ENCODE results near the gene INPP5F. TPM values are rescaled to one million over a fixed set of nuclear protein-coding genes. Genes with fewer than 3 reads are reported as not detected.

Gene INPP5F
- total and polyA plus RNA-seq, 9 of the 15 experiments (the other 6 are each of a cell fraction or from before 2014, with no cell fraction given) = 1.6 to 7.3 (median 6.0) TPM

DNA sequence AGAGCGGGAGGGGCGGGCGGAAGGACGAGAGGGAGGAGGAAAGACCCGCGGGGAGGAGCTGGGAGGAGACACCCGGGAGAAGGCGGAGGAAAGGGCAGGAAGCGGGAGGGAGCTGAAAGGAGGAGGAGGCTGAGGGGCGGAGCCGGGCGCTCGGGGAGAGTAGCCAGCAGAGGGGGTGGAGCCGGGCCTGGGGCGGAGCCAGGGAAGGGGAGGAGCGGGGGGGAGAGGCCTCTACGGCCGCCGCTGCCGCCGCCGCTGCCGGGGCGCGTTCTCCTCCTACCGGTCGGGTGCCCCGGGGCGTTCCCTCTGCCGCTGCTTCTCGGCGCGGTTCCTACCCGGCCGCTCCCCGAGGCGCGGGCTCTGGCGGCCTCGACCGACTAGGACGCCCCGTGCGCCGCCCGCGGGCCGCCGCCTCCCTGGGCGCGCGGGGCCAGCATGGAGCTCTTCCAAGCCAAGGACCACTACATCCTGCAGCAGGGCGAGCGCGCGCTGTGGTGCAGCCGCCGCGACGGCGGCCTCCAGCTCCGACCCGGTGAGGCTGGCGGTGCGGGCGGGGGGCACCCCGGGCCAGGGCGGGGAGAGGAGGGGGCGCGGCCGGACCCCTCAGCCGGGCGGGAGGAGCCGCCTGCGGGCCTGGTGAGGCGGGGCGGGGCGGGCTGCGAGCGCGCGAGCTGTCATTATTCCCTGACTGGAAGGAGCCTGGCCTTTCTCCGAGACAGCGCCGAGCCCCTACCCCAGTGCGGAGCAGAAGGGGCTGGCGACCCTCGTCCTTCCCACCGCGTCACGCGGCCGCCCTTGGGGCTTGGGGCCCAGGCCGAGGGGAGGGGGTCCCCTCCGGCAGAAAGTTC lies at the start of gene INPP5F (continued):
- TF ChIP-seq, protein P1, sequence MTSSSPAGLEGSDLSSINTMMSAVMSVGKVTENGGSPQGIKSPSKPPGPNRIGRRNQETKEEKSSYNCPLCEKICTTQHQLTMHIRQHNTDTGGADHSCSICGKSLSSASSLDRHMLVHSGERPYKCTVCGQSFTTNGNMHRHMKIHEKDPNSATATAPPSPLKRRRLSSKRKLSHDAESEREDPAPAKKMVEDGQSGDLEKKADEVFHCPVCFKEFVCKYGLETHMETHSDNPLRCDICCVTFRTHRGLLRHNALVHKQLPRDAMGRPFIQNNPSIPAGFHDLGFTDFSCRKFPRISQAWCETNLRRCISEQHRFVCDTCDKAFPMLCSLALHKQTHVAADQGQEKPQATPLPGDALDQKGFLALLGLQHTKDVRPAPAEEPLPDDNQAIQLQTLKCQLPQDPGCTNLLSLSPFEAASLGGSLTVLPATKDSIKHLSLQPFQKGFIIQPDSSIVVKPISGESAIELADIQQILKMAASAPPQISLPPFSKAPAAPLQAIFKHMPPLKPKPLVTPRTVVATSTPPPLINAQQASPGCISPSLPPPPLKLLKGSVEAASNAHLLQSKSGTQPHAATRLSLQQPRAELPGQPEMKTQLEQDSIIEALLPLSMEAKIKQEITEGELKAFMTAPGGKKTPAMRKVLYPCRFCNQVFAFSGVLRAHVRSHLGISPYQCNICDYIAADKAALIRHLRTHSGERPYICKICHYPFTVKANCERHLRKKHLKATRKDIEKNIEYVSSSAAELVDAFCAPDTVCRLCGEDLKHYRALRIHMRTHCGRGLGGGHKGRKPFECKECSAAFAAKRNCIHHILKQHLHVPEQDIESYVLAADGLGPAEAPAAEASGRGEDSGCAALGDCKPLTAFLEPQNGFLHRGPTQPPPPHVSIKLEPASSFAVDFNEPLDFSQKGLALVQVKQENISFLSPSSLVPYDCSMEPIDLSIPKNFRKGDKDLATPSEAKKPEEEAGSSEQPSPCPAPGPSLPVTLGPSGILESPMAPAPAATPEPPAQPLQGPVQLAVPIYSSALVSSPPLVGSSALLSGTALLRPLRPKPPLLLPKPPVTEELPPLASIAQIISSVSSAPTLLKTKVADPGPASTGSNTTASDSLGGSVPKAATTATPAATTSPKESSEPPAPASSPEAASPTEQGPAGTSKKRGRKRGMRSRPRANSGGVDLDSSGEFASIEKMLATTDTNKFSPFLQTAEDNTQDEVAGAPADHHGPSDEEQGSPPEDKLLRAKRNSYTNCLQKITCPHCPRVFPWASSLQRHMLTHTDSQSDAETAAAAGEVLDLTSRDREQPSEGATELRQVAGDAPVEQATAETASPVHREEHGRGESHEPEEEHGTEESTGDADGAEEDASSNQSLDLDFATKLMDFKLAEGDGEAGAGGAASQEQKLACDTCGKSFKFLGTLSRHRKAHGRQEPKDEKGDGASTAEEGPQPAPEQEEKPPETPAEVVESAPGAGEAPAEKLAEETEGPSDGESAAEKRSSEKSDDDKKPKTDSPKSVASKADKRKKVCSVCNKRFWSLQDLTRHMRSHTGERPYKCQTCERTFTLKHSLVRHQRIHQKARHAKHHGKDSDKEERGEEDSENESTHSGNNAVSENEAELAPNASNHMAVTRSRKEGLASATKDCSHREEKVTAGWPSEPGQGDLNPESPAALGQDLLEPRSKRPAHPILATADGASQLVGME (CRISPR knock-in tag; IDR thresholded peaks at IDR 0.05) = no peak
- no peak for TF ChIP-seq GABPB2 (CRISPR knock-in tag; conservative IDR thresholded peaks at IDR 0.05)
- peak; percentile 51; the same call in 1 of the 2 replicates for TF ChIP-seq RB1 (IDR thresholded peaks at IDR 0.05; ENCODE audit: low read depth)
- no peak for TF ChIP-seq KAT8 (IDR thresholded peaks at IDR 0.05; ENCODE audit: low read depth)
- TF ChIP-seq SIN3A (IDR thresholded peaks at IDR 0.05; ENCODE audit: borderline replicate concordance in 2 of 2, control insufficient read depth in 1 of 2, low read depth in 2 of 2, low read length in 2 of 2) = peak in 1 of 2 experiments; percentile 46; a peak in 1 of 4 replicates
- no peak for TF ChIP-seq ZNF436 (CRISPR knock-in tag; IDR thresholded peaks at IDR 0.05)
- TF ChIP-seq ILF3 (IDR thresholded peaks at IDR 0.05; ENCODE audit: borderline replicate concordance) = no peak
- TF ChIP-seq, protein P2, sequence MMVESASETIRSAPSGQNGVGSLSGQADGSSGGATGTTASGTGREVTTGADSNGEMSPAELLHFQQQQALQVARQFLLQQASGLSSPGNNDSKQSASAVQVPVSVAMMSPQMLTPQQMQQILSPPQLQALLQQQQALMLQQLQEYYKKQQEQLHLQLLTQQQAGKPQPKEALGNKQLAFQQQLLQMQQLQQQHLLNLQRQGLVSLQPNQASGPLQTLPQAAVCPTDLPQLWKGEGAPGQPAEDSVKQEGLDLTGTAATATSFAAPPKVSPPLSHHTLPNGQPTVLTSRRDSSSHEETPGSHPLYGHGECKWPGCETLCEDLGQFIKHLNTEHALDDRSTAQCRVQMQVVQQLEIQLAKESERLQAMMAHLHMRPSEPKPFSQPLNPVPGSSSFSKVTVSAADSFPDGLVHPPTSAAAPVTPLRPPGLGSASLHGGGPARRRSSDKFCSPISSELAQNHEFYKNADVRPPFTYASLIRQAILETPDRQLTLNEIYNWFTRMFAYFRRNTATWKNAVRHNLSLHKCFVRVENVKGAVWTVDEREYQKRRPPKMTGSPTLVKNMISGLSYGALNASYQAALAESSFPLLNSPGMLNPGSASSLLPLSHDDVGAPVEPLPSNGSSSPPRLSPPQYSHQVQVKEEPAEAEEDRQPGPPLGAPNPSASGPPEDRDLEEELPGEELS (CRISPR knock-in tag; IDR thresholded peaks at IDR 0.05; ENCODE audit: borderline replicate concordance) = no peak
- TF ChIP-seq TAF15 (IDR thresholded peaks at IDR 0.05; ENCODE audit: low read depth, low read length) = no peak
- TF ChIP-seq, protein P3, sequence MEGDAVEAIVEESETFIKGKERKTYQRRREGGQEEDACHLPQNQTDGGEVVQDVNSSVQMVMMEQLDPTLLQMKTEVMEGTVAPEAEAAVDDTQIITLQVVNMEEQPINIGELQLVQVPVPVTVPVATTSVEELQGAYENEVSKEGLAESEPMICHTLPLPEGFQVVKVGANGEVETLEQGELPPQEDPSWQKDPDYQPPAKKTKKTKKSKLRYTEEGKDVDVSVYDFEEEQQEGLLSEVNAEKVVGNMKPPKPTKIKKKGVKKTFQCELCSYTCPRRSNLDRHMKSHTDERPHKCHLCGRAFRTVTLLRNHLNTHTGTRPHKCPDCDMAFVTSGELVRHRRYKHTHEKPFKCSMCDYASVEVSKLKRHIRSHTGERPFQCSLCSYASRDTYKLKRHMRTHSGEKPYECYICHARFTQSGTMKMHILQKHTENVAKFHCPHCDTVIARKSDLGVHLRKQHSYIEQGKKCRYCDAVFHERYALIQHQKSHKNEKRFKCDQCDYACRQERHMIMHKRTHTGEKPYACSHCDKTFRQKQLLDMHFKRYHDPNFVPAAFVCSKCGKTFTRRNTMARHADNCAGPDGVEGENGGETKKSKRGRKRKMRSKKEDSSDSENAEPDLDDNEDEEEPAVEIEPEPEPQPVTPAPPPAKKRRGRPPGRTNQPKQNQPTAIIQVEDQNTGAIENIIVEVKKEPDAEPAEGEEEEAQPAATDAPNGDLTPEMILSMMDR (IDR thresholded peaks at IDR 0.05 in 2 of 3, conservative IDR thresholded peaks at IDR 0.05 in 1 of 3; ENCODE audit: insufficient read depth in 2 of 3, low read depth in 1 of 3, low read length in 3 of 3) = peak in 2 of 3 experiments; percentile 33 to 39; a peak in 3 of 6 replicates
- TF ChIP-seq MYBL2 (IDR thresholded peaks at IDR 0.05; ENCODE audit: low read depth) = no peak
- no peak for TF ChIP-seq MYBL2 (CRISPR knock-in tag; IDR thresholded peaks at IDR 0.05; ENCODE audit: borderline replicate concordance)
- TF ChIP-seq RNF2 (IDR thresholded peaks at IDR 0.05) = no peak
- TF ChIP-seq, protein P4, sequence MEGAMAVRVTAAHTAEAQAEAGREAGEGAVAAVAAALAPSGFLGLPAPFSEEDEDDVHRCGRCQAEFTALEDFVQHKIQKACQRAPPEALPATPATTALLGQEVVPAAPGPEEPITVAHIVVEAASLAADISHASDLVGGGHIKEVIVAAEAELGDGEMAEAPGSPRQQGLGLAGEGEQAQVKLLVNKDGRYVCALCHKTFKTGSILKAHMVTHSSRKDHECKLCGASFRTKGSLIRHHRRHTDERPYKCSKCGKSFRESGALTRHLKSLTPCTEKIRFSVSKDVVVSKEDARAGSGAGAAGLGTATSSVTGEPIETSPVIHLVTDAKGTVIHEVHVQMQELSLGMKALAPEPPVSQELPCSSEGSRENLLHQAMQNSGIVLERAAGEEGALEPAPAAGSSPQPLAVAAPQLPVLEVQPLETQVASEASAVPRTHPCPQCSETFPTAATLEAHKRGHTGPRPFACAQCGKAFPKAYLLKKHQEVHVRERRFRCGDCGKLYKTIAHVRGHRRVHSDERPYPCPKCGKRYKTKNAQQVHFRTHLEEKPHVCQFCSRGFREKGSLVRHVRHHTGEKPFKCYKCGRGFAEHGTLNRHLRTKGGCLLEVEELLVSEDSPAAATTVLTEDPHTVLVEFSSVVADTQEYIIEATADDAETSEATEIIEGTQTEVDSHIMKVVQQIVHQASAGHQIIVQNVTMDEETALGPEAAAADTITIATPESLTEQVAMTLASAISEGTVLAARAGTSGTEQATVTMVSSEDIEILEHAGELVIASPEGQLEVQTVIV (CRISPR knock-in tag; IDR thresholded peaks at IDR 0.05; ENCODE audit: borderline replicate concordance) = no peak

All from K562 (cell line).